Tibial artery (tissue), 4 donors: ENCODE measurements around the gene IGF2BP1.
"Not testable (repeated sequence)": the region's sequence is repeated elsewhere in the genome, so short reads cannot be mapped to it uniquely, and the experiment has no call there.

ENCODE experiments used
- DNase-seq, 2 donors: peaks; one replicate each; pipeline ENCODE4 v3.0.0-alpha.2; 2019
- H3K27ac ChIP-seq, 2 donors: fragments of 200-600 bp; sonication (generic) in 1 of 2; 1 replicate in 1 of 2; 2 replicates in 1 of 2; pipeline ENCODE4 v1.5.1; 2018 to 2019; ENCODE audit warnings: mild to moderate bottlenecking in 1 of 2
- H3K27me3 ChIP-seq, 2 donors: fragments of 200-600 bp; sonication (generic) in 1 of 2; one replicate each; pipeline versions ENCODE4 v1.5.1 to v1.6.0; 2016 to 2019
- H3K36me3 ChIP-seq, 3 donors: fragments of 200-600 bp; sonication (generic) in 2 of 3; one replicate each; pipeline ENCODE4 v1.5.1; 2016 to 2019; ENCODE audit warnings: mild to moderate bottlenecking in 2 of 3
- H3K4me1 ChIP-seq, 4 donors: fragments of 200-600 bp; sonication (generic) in 2 of 4; 1 replicate in 3 of 4; 2 replicates in 1 of 4; pipeline ENCODE4 v1.5.1; 2016 to 2019
- H3K4me3 ChIP-seq, 2 donors: fragments of 200-600 bp; sonication (generic) in 1 of 2; 1 replicate in 1 of 2; 2 replicates in 1 of 2; pipeline ENCODE4 v1.5.1; 2018 to 2019; ENCODE audit warnings: mild to moderate bottlenecking in 2 of 2
- H3K9me3 ChIP-seq, 3 donors: fragments of 200-600 bp; sonication (generic) in 1 of 3; one replicate each; pipeline ENCODE4 v1.5.1; 2016 to 2019
- intact Hi-C: fragments of 100-400 bp; cut with DNase I; formaldehyde crosslinking; loops from one replicate; pipeline ENCODE4 v1.15.0; 2023; ENCODE audit warnings: low total_unique reads
- TF ChIP-seq, protein P1 (sequence below), 2 experiments: fragments of 200-600 bp in 1 of 2; fragments of 450-650 bp in 1 of 2; IDR thresholded peaks; one replicate each; pipeline ENCODE4 v1.5.1; 2017 to 2019; ENCODE audit warnings: antibody characterized with exemption in 2 of 2, mild to moderate bottlenecking in 1 of 2, moderate library complexity in 1 of 2

The IGF2BP1 gene

DNA sequence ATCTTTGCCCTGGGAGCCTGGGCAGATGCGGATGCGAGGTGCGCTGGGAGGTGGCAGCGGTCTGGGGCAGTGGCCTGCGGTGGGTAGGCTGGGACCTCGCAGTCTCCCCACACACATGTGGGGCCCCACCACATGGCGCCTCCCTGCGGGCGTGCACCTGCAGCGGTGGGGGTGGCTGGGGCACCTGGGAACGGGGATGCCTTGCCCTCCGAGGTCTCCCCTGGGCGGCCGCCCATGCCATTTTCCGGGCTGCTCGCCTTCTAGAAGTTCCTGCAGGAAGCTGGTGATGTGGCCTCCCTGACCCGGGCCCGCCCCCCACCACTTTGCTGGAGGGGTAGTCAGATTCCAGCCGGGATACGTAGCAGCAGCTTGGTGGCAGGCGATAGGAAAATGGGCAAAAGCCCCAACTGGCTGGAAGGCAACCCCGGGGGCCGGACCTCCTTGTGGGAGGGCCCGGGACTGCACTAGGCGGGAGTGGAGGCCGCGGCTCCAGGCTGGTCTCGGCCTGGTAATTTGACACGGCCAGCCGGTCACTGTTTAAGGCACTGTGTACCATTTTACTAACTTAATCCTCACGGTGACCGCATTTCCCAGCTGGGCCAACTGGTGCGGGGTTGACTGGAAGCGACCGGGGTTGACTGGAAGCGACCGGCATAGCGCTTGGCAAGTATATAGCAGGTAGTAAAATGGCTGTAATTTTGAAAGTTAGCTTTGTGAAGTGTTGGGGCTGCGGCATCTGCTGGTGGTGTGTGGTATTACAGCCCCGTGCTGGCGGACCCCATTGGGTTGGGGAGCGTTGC lies 38.5 kb downstream of the IGF2BP1 start:
- TF ChIP-seq, protein P1, sequence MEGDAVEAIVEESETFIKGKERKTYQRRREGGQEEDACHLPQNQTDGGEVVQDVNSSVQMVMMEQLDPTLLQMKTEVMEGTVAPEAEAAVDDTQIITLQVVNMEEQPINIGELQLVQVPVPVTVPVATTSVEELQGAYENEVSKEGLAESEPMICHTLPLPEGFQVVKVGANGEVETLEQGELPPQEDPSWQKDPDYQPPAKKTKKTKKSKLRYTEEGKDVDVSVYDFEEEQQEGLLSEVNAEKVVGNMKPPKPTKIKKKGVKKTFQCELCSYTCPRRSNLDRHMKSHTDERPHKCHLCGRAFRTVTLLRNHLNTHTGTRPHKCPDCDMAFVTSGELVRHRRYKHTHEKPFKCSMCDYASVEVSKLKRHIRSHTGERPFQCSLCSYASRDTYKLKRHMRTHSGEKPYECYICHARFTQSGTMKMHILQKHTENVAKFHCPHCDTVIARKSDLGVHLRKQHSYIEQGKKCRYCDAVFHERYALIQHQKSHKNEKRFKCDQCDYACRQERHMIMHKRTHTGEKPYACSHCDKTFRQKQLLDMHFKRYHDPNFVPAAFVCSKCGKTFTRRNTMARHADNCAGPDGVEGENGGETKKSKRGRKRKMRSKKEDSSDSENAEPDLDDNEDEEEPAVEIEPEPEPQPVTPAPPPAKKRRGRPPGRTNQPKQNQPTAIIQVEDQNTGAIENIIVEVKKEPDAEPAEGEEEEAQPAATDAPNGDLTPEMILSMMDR (IDR thresholded peaks at IDR 0.05), result peak; percentile 72 to 78
- intact Hi-C loops, result no loop called here
- peak overlapping the region; percentile 38 to 48 for H3K4me3 ChIP-seq

DNA sequence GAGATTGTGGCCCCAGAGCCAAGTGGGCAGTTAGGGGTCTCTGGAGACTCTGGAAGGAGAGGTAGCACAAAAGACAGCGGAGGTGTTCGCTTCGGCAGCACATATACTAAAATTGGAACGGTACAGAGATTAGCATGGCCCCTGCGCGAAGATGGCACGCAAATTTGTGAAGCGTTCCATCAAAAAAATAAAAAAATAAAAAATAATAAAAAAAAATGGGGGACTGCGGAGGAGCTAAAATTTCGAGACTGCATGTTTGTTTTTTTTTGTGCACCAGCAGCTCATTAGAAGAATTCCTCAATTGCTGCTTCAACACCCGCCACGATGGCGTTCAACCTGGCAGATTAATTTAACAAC lies 39.1 kb downstream of the IGF2BP1 start:
- no peak for DNase-seq
- H3K9me3 ChIP-seq, result no peaks in the 10 kb centered on the region
- H3K4me1 ChIP-seq, result peaks cover 0 to 5% (median 2%) of the 10 kb centered on the region in 4 donors
- H3K36me3 ChIP-seq, result no peaks in the 10 kb centered on the region
- no peak overlapping the region for H3K27ac ChIP-seq
- intact Hi-C loops, result no loop called here
- TF ChIP-seq, protein P1 (IDR thresholded peaks at IDR 0.05), result no peak
- H3K27me3 ChIP-seq, result peaks cover 0 to 43% of the 10 kb centered on the region in 2 donors
- no peak overlapping the region for H3K4me3 ChIP-seq

More for the DNA sequence above, 38.5 kb downstream of the IGF2BP1 start:
- Histone ChIP-seq H3K4me1 (peaks cover 0 to 5% (median 2%) of the 10 kb centered on the region in 4 donors), H3K9me3 (no peaks in the 10 kb centered on the region), H3K27ac (peak overlapping the region; percentile 29 to 49), H3K36me3 (no peaks in the 10 kb centered on the region), H3K27me3 (peaks cover 0 to 39% of the 10 kb centered on the region in 2 donors)
- peak in 1 of 2 donors; percentile 69 for DNase-seq

DNA sequence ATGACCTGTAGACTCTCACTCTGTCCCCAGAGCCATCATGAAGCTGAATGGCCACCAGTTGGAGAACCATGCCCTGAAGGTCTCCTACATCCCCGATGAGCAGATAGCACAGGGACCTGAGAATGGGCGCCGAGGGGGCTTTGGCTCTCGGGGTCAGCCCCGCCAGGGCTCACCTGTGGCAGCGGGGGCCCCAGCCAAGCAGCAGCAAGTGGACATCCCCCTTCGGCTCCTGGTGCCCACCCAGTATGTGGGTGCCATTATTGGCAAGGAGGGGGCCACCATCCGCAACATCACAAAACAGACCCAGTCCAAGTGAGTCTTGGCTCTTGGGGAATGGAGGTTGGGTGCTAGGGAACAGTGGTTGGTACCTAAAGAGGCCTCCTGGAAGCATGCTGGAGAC lies 41.0 kb downstream of the IGF2BP1 start:
- H3K9me3 ChIP-seq, result no peaks in the 10 kb centered on the region
- TF ChIP-seq, protein P1 (IDR thresholded peaks at IDR 0.05), result no peak
- H3K27ac ChIP-seq, result no peak overlapping the region
- H3K27me3 ChIP-seq, result peaks cover 0 to 41% of the 10 kb centered on the region in 2 donors
- no peak for DNase-seq
- H3K4me3 ChIP-seq, result no peak overlapping the region
- peaks cover 0 to 5% (median 2%) of the 10 kb centered on the region in 4 donors for H3K4me1 ChIP-seq
- H3K36me3 ChIP-seq, result no peaks in the 10 kb centered on the region
- intact Hi-C loops, result no loop called here

DNA sequence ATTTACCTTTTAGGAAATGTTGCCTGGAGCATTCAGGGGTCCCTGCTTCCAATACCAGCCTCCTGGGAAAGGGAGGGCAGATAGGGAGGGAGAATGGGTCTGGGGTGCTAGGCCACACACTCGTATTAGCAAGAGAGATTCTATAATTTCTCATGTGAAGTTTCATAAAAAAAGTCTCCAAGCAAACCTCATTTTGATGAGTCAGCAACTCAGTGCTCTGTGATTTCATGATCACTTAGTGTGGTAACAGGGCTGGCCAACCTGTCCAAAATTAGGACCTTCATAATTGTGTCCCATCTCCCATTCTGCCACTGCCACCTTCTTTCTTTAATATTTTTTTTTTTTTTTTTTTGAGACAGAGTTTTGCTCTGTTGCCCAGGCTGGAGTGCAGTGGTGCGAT lies 41.4 kb downstream of the IGF2BP1 start:
- H3K27ac ChIP-seq, result no peak overlapping the region
- no peaks in the 10 kb centered on the region for H3K36me3 ChIP-seq
- TF ChIP-seq, protein P1 (IDR thresholded peaks at IDR 0.05), result no peak
- H3K4me1 ChIP-seq, result peaks cover 0 to 5% (median 2%) of the 10 kb centered on the region in 4 donors
- no peaks in the 10 kb centered on the region for H3K9me3 ChIP-seq
- H3K27me3 ChIP-seq, result peaks cover 0 to 43% of the 10 kb centered on the region in 2 donors
- intact Hi-C loops, result no loop called here
- no peak overlapping the region for H3K4me3 ChIP-seq
- DNase-seq, result no peak

DNA sequence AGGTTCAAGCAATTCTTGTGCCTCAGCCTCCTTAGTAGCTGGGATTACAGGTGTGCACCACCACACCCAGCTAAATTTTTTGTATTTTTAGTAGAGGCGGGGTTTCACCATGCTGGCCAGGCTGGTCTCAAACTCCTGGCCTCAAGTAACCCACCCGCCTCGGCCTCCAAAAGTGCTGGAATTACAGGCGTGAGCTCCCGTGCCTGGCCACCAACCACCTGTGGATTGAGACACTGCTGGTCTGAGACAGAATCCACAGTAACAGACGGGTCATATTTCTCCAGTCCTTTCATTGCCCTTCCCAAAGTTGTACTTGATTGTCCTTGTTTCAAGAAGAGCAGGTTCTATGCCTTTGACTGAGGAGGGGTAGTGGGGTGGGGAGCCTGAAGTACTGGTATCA lies 42.3 kb downstream of the IGF2BP1 start:
- peaks cover 0 to 41% of the 10 kb centered on the region in 2 donors for H3K27me3 ChIP-seq
- H3K27ac ChIP-seq, intact Hi-C loops, H3K36me3 ChIP-seq, DNase-seq, H3K4me3 ChIP-seq, H3K9me3 ChIP-seq, H3K4me1 ChIP-seq: not testable (repeated sequence)

DNA sequence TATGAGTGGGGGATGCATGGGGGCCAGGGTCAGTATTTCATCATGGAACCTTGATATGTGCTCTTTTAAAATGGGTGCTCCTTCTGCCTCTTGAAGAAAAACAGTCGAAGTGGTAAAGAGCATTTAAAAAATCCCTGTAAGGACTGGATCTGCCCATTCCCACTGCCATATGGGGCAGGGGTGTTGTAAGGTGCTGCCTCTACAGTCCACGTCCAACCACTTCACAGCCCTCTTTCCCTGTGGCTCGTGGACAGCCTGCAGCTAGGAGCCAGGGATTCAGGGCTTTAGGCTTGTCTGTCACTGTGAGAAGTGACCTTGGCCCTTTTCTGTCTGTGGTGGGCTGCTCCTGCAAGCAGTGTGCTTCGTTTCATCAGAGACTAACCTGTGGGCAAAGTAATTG lies 44.3 kb downstream of the IGF2BP1 start:
- H3K36me3 ChIP-seq, result no peaks in the 10 kb centered on the region
- peaks cover 0 to 34% of the 10 kb centered on the region in 2 donors for H3K27me3 ChIP-seq
- no peak for DNase-seq
- no peaks in the 10 kb centered on the region for H3K4me1 ChIP-seq
- intact Hi-C loops, result no loop called here
- H3K9me3 ChIP-seq, result no peaks in the 10 kb centered on the region
- H3K27ac ChIP-seq, result no peak overlapping the region
- H3K4me3 ChIP-seq, result no peak overlapping the region
- TF ChIP-seq, protein P1 (IDR thresholded peaks at IDR 0.05), result no peak
